GM19438 (cell line): ENCODE measurements around the gene VPS25.
"Not testable (repeated sequence)": the region's sequence is repeated elsewhere in the genome, so short reads cannot be mapped to it uniquely, and the experiment has no call there.

Experiments
- ATAC-seq: cut with Tn5 transposase; IDR thresholded peaks from one replicate; pipeline ENCODE4 v1.9.1; 2021; ENCODE audit warnings: low read depth; ENCODE audit not compliant: unreplicated experiment

The VPS25 gene

DNA sequence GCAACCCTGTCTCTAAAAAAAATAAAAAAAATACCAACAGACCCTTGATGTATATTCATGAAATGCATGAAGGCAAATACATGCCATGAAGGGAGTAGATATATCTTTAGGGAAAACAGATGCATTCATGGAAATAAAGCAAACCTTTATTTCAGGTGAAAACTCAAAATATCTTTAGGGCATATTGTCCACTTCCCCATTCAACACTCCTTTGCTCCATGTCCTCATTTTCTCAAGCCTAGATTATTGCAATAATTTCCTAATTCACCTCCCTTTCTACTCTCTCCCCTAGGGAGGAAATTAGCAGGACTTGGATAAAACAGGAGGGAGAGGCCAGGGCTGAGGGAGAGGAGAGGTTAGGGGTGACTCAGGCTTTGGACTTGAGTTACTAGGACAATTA is 5.7 kb upstream of the VPS25 start:
- ATAC-seq: no peak

DNA sequence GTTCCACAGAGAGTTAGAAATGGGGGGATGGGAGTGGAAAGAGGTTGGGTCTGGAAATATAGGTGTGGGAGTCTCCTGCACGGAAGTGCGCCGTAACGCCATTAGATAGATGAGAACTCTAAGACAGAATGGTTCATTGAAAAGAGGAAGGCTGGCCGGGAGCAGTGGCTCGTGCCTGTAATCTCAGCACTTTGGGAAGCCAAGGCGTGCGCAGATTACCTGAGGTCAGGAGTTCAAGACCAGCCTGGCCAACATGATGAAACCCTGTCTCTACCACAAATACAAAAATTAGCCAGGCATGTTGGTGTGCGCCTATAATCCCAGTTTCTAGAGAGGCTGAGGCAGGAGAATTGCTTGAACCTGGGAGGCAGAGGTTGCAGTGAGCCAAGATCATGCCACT is 5.2 kb upstream of the VPS25 start:
- not testable (repeated sequence) for ATAC-seq

DNA sequence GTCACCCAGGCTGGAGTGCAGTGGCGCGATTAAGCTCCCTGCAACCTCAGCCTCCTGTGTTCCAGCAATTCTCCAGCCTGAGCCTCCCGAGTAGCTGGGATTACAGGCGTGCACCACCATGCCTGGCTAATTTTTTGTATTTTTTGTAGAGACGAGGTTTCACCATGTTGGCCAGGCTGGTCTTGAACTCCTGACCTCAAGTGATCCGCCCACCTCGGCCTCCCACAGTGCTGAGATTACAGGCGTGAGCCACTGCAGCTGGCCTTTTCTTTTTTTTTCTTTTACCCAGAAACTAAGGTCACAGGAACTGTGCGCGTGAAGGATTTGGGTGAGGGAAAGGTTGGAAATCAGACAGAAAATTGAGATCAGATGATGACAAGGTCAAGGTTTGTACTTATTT is 3.3 kb upstream of the VPS25 start:
- not testable (repeated sequence) for ATAC-seq

- ATAC-seq: no peak
These were observed 332 bp upstream of the VPS25 start for GRCh38 chr17:42772945-42773289.

GRCh38 chr17:42774066-42774745 is 957 bp downstream of the VPS25 start:
- no peak for ATAC-seq

- no peak for ATAC-seq
These were observed 2.4 kb downstream of the VPS25 start for GRCh38 chr17:42775534-42776098.

GRCh38 chr17:42778570-42778969 is 5.3 kb downstream of the VPS25 start:
- no peak for ATAC-seq

- no peak for ATAC-seq
These were observed 6.2 kb downstream of the VPS25 start for GRCh38 chr17:42779304-42779935.

- ATAC-seq: no peak
These were observed 6.9 kb downstream of the VPS25 start, which contains the start of gene WNK4 for GRCh38 chr17:42779936-42780850. Gene WNK4, plus strand, starts transcription at chr17:42780610. Its CDS starts 89 bp downstream, at chr17:42780699.

DNA sequence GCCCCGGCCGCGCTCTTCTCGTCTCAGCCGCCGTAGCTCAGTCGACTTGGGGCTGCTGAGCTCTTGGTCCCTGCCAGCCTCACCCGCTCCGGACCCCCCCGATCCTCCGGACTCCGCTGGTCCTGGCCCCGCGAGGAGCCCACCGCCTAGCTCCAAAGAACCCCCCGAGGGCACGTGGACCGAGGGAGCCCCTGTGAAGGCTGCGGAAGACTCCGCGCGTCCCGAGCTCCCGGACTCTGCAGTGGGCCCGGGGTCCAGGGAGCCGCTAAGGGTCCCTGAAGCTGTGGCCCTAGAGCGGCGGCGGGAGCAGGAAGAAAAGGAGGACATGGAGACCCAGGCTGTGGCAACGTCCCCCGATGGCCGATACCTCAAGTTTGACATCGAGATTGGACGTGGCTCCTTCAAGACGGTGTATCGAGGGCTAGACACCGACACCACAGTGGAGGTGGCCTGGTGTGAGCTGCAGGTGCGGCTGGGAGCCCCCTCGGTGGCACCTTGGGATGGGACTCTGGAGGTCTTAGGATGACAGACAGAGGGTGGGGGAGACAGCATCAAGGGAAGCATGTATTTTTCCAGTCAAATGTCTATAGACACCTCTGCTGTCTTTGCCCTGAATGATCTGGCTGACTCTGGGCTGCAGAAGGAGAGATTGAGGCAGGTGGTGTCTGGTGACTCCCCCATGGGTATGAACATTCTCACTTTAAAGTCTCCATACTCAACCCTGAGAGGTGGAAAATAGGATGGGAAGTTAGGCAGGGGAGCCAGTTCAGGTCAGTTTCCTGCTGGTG is 7.8 kb downstream of the VPS25 start:
- ATAC-seq: no peak

GRCh38 chr17:42781639-42782165 is 8.5 kb downstream of the VPS25 start:
- ATAC-seq: no peak

DNA sequence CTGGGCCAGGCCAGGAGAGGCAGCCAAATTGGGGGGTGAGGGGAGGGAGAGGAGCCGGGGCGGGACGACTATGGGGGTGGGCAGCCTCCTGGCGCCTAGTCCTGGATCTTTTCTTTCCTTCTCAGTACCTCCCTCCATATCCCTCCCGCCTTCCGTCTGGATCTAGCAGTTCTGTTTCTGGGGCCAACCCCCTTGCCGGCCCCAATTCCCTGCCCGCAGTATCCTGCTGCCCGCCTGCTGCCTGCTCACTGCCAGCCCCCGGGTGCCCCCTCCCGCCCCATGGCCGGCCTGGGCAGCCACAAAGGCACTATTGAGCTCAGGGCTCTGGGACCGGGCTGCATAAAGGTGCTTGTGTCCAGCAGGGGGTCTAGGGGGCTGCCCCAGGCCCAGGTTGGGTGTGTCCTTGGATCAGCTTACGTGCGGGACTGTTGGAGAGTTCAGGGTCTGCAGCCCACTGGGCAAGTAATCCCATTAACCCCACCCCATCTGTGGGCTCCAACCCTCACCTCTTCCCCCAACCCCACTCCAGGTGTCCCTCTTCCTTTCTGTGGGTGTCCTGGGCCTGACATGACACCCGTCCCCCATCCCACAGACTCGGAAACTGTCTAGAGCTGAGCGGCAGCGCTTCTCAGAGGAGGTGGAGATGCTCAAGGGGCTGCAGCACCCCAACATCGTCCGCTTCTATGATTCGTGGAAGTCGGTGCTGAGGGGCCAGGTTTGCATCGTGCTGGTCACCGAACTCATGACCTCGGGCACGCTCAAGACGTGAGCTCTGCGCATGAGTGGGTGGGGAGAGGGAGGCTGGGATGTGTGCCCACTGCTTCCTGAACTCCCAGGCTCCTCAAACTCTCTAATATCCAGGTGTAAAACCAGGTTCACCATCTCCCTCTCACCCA is 9.2 kb downstream of the VPS25 start:
- ATAC-seq: no peak

GRCh38 chr17:42783062-42783790 is 10.0 kb downstream of the VPS25 start:
- no peak for ATAC-seq

DNA sequence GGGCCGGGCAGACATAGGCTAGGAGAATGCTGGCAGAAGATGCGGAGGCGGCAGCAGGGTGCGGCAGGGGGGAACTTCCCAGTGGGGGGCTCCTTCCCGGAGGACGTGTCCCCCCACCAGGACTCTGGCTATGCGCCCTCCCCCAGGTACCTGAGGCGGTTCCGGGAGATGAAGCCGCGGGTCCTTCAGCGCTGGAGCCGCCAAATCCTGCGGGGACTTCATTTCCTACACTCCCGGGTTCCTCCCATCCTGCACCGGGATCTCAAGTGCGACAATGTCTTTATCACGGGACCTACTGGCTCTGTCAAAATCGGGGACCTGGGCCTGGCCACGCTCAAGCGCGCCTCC is 10.5 kb downstream of the VPS25 start:
- no peak for ATAC-seq

DNA sequence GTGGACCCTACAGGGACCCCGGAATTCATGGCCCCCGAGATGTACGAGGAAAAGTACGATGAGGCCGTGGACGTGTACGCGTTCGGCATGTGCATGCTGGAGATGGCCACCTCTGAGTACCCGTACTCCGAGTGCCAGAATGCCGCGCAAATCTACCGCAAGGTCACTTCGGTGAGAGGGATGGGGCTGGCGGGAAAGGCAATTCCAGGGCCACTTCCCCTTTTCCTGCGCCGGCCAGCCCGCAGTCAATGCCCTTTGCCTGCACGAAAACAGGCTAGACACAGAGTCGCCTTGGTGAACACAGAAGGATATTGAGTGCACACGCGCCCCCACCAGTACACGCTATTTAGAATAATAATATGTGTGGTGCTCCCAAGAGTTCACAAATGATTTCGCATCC is 11.2 kb downstream of the VPS25 start:
- no peak for ATAC-seq

DNA sequence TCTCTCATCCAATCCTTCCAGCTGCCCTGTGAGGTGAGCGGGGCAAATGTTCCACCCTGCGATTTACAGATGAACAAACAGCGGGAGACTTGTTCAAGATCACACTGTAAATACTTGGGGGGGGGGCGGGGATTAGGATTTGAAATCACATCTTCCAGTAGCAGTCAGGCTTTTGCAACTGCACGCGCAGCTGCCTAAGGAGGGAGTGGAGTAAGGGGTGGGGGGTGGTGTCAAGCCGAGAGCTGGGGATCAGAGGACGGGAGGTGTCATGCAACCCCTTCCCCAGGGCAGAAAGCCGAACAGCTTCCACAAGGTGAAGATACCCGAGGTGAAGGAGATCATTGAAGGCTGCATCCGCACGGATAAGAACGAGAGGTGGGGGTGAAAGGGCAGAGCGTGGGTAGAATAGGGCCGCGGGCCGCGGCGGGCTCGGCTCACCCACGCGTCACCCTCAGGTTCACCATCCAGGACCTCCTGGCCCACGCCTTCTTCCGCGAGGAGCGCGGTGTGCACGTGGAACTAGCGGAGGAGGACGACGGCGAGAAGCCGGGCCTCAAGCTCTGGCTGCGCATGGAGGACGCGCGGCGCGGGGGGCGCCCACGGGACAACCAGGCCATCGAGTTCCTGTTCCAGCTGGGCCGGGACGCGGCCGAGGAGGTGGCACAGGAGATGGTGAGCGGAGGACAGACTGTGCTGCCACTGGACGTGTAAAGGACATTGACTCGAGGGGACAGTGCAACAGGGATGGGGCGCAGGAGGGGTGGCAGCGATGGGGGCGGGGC is 11.8 kb downstream of the VPS25 start:
- ATAC-seq: no peak

GRCh38 chr17:42787266-42787665 is 14.0 kb downstream of the VPS25 start:
- ATAC-seq: no peak

- no peak for ATAC-seq
These were observed 18.7 kb downstream of the VPS25 start for GRCh38 chr17:42791948-42792347.
